HEK293T (cell line): ENCODE results near the gene TMEM248.

ENCODE experiments used
- CTCF ChIA-PET: fragments of 350-600 bp; formaldehyde crosslinking; extraction: SDS; loops from one replicate; lab custom pipeline; 2021; ENCODE audit warnings: antibody characterized with exemption, inconsistent platforms; lab: Yijun Ruan, JAX
- POLR2A ChIA-PET: fragments of 350-600 bp; formaldehyde crosslinking; extraction: SDS; loops from one replicate; lab custom pipeline; 2020; ENCODE audit warnings: antibody characterized with exemption, inconsistent platforms; lab: Yijun Ruan, JAX
- DNase-seq: peaks from one replicate; pipeline ENCODE4 v3.0.0; 2012; ENCODE audit warnings: mixed read lengths; ENCODE audit errors: extremely low spot score
- ARNT ChIP-seq: fragments of 450-650 bp; IDR thresholded peaks from 2 replicates; pipeline ENCODE4 v1.6.1; 2017; ENCODE audit warnings: mild to moderate bottlenecking
- BHLHE40 ChIP-seq: fragments of 450-650 bp; IDR thresholded peaks from 2 replicates; pipeline ENCODE4 v1.6.1; 2016; ENCODE audit warnings: mild to moderate bottlenecking, moderate library complexity, borderline replicate concordance
- CTBP1 ChIP-seq: fragments of 450-650 bp; IDR thresholded peaks from 2 replicates; pipeline ENCODE4 v1.6.1; 2016; ENCODE audit warnings: borderline replicate concordance
- ELF4 ChIP-seq: fragments of 450-650 bp; IDR thresholded peaks from 2 replicates; pipeline ENCODE4 v1.6.1; 2017; ENCODE audit warnings: antibody characterized with exemption
- FOXA1 ChIP-seq: fragments of 450-650 bp; IDR thresholded peaks from 2 replicates; pipeline ENCODE4 v1.6.1; 2016; ENCODE audit warnings: mild to moderate bottlenecking
- FOXK2 ChIP-seq: fragments of 450-650 bp; IDR thresholded peaks from 2 replicates; pipeline ENCODE4 v1.6.1; 2016; ENCODE audit warnings: mild to moderate bottlenecking
- FOXM1 ChIP-seq: fragments of 450-650 bp; IDR thresholded peaks from 2 replicates; pipeline ENCODE4 v1.6.1; 2017; ENCODE audit warnings: mild to moderate bottlenecking, borderline replicate concordance
- HDGF ChIP-seq: fragments of 450-650 bp; IDR thresholded peaks from 2 replicates; pipeline ENCODE4 v1.6.1; 2017; ENCODE audit warnings: antibody characterized with exemption, borderline replicate concordance
- L3MBTL2 ChIP-seq: fragments of 450-650 bp; conservative IDR thresholded peaks from 2 replicates; pipeline ENCODE4 v1.6.1; 2016; ENCODE audit warnings: mild to moderate bottlenecking
- LEF1 ChIP-seq: fragments of 450-650 bp; IDR thresholded peaks from 2 replicates; pipeline ENCODE4 v1.6.1; 2017; ENCODE audit warnings: mild to moderate bottlenecking, borderline replicate concordance
- NFRKB ChIP-seq: fragments of 450-650 bp; IDR thresholded peaks from 2 replicates; pipeline ENCODE4 v1.6.1; 2016; ENCODE audit warnings: mild to moderate bottlenecking, moderate library complexity
- PKNOX1 ChIP-seq: fragments of 450-650 bp; IDR thresholded peaks from 2 replicates; pipeline ENCODE4 v1.6.1; 2016
- SP1 ChIP-seq: fragments of 450-650 bp; IDR thresholded peaks from 2 replicates; pipeline ENCODE4 v1.6.1; 2017
- SUZ12 ChIP-seq: fragments of 450-650 bp; IDR thresholded peaks from 2 replicates; pipeline ENCODE4 v1.6.1; 2016; ENCODE audit warnings: mild to moderate bottlenecking
- TARDBP ChIP-seq: fragments of 450-650 bp; IDR thresholded peaks from 2 replicates; pipeline ENCODE4 v1.6.1; 2016
- ZNF384 ChIP-seq: fragments of 450-650 bp; IDR thresholded peaks from 2 replicates; pipeline ENCODE4 v1.6.1; 2016

TMEM248 gene

GRCh38 chr7:66921918-66922486, 977 bp downstream of the TMEM248 start:
- no peak for DNase-seq
- ChIA-PET CTCF (no interaction called here), POLR2A (interaction anchor here (1.3 kb wide), 1 partner anchor 78 kb away, joined by 4 read pairs; no protein-coding TSS in a partner anchor)
- no peak for TF ChIP-seq ZNF384
- no peak for TF ChIP-seq ARNT
- no peak for TF ChIP-seq L3MBTL2
- TF ChIP-seq CTBP1: no peak
- TF ChIP-seq FOXM1: no peak
- no peak for TF ChIP-seq NFRKB
- no peak for TF ChIP-seq HDGF
- TF ChIP-seq FOXA1: no peak
- TF ChIP-seq FOXK2: no peak
- TF ChIP-seq BHLHE40: no peak
- no peak for TF ChIP-seq LEF1

GRCh38 chr7:66925255-66925654, 4.2 kb downstream of the TMEM248 start:
- ChIA-PET CTCF (interaction anchor here (0.7 kb wide), 1 partner anchor 1095 kb away, joined by 5 read pairs; no protein-coding TSS in a partner anchor), POLR2A (no interaction called here)
- no peak for DNase-seq
- TF ChIP-seq FOXK2 (no peak), NFRKB (no peak)

GRCh38 chr7:66927348-66927948, 6.4 kb downstream of the TMEM248 start:
- DNase-seq: no peak
- ChIA-PET POLR2A (no interaction called here), CTCF (interaction anchor here (0.6 kb wide), 1 partner anchor 60 kb away, joined by 4 read pairs; no protein-coding TSS in a partner anchor)
- TF ChIP-seq ELF4 (no peak), LEF1 (no peak), L3MBTL2 (no peak), SUZ12 (no peak), FOXA1 (no peak), TARDBP (no peak), CTBP1 (no peak), SP1 (no peak), FOXK2 (no peak), HDGF (no peak), FOXM1 (no peak), BHLHE40 (no peak), ZNF384 (no peak), PKNOX1 (no peak), NFRKB (no peak), ARNT (no peak)

- no peak for DNase-seq
- ChIA-PET CTCF (no interaction called here), POLR2A (no interaction called here)
- TF ChIP-seq FOXM1 (no peak), NFRKB (no peak), CTBP1 (no peak), FOXK2 (no peak), BHLHE40 (no peak), ELF4 (no peak), TARDBP (no peak), FOXA1 (no peak), SP1 (no peak), HDGF (no peak)
These were observed 7.4 kb downstream of the TMEM248 start for GRCh38 chr7:66928388-66928787.

GRCh38 chr7:66929165-66929564, 8.1 kb downstream of the TMEM248 start:
- CTCF ChIA-PET: no interaction called here
- TF ChIP-seq ELF4: no peak
- TF ChIP-seq TARDBP: no peak
- no peak for TF ChIP-seq FOXK2
- TF ChIP-seq CTBP1: no peak
- TF ChIP-seq ARNT: no peak
- no peak for TF ChIP-seq HDGF
- no peak for TF ChIP-seq LEF1
- TF ChIP-seq ZNF384: no peak
- no peak for TF ChIP-seq SP1
- no peak for TF ChIP-seq PKNOX1
- TF ChIP-seq NFRKB: no peak
- TF ChIP-seq FOXA1: no peak
- TF ChIP-seq BHLHE40: no peak
- no peak for TF ChIP-seq L3MBTL2
- TF ChIP-seq SUZ12: no peak
- TF ChIP-seq FOXM1: no peak
- no peak for DNase-seq
- POLR2A ChIA-PET: no interaction called here

- no peak for DNase-seq
- TF ChIP-seq NFRKB (no peak), ZNF384 (no peak), SUZ12 (no peak), FOXA1 (no peak), CTBP1 (no peak), HDGF (no peak), ARNT (no peak), FOXK2 (no peak), SP1 (no peak), FOXM1 (no peak)
- POLR2A ChIA-PET: no interaction called here
- CTCF ChIA-PET: no interaction called here
These were observed 8.9 kb downstream of the TMEM248 start for GRCh38 chr7:66929935-66930334.
